ENCODE data around the gene TMEM37. TPM values are rescaled to one million over a fixed set of nuclear protein-coding genes. Genes with fewer than 3 reads are reported as not detected.
"Not testable (repeated sequence)": the region's sequence is repeated elsewhere in the genome, so short reads cannot be mapped to it uniquely, and the experiment has no call there.

Gene TMEM37
- total RNA-seq, result 0.73 and 2.3 TPM in 2 replicates

- DNase-seq (ENCODE audit: low read depth, low spot score), result peak; percentile 15
Measured at GRCh38 chr2:119431155-119431975, at the start of gene TMEM37. TMEM37 (plus strand) TSS chr2:119431854; CDS start chr2:119431904, 50 bp downstream.

GRCh38 chr2:119383410-119384140, 48.1 kb upstream of the TMEM37 start:
- DNase-seq (ENCODE audit: low read depth, low spot score), result no peak

GRCh38 chr2:119384971-119385370, 46.7 kb upstream of the TMEM37 start:
- DNase-seq (ENCODE audit: low read depth, low spot score), result no peak

GRCh38 chr2:119385466-119385865, 46.2 kb upstream of the TMEM37 start:
- DNase-seq (ENCODE audit: low read depth, low spot score), result no peak

GRCh38 chr2:119387381-119388129, 44.1 kb upstream of the TMEM37 start:
- no peak for DNase-seq (ENCODE audit: low read depth, low spot score)

- no peak for DNase-seq (ENCODE audit: low read depth, low spot score)
Measured at GRCh38 chr2:119389615-119390306, 41.9 kb upstream of the TMEM37 start.

- no peak for DNase-seq (ENCODE audit: low read depth, low spot score)
Measured at GRCh38 chr2:119393971-119394748, 37.5 kb upstream of the TMEM37 start.

- DNase-seq (ENCODE audit: low read depth, low spot score), result no peak
Measured at GRCh38 chr2:119397196-119397595, 34.5 kb upstream of the TMEM37 start.

- no peak for DNase-seq (ENCODE audit: low read depth, low spot score)
Measured at GRCh38 chr2:119402106-119402505, 29.5 kb upstream of the TMEM37 start.

- no peak for DNase-seq (ENCODE audit: low read depth, low spot score)
Measured at GRCh38 chr2:119402645-119403560, 28.8 kb upstream of the TMEM37 start.

GRCh38 chr2:119403618-119404017, 28.0 kb upstream of the TMEM37 start:
- DNase-seq (ENCODE audit: low read depth, low spot score), result not testable (repeated sequence)

GRCh38 chr2:119405151-119405550, 26.5 kb upstream of the TMEM37 start:
- no peak for DNase-seq (ENCODE audit: low read depth, low spot score)

GRCh38 chr2:119407430-119408220, 24.0 kb upstream of the TMEM37 start:
- peak; percentile 32 for DNase-seq (ENCODE audit: low read depth, low spot score)

GRCh38 chr2:119408221-119408619, 23.4 kb upstream of the TMEM37 start:
- no peak for DNase-seq (ENCODE audit: low read depth, low spot score)

GRCh38 chr2:119409506-119409905, 22.1 kb upstream of the TMEM37 start:
- no peak for DNase-seq (ENCODE audit: low read depth, low spot score)

GRCh38 chr2:119414894-119415293, 16.8 kb upstream of the TMEM37 start:
- no peak for DNase-seq (ENCODE audit: low read depth, low spot score)

- no peak for DNase-seq (ENCODE audit: low read depth, low spot score)
Measured at GRCh38 chr2:119415630-119416029, 16.0 kb upstream of the TMEM37 start.

GRCh38 chr2:119416299-119416923, 15.2 kb upstream of the TMEM37 start:
- no peak for DNase-seq (ENCODE audit: low read depth, low spot score)

All from pulmonary artery endothelial cell (primary cell).